Activated naive CD8-positive, alpha-beta T cell (primary cell): Measurements from ENCODE around the gene NOL4L.
"Not testable (repeated sequence)": the region's sequence is repeated elsewhere in the genome, so short reads cannot be mapped to it uniquely, and the experiment has no call there.

Source experiments
- H3K27ac Mint-ChIP-seq: one replicate; pipeline ENCODE4 v1.8.0; 2021; ENCODE audit warnings: mixed read lengths
- H3K27me3 Mint-ChIP-seq: one replicate; pipeline ENCODE4 v1.8.0; 2021; ENCODE audit warnings: mixed read lengths
- H3K36me3 Mint-ChIP-seq: one replicate; pipeline ENCODE4 v1.8.0; 2021; ENCODE audit warnings: mixed read lengths
- H3K4me1 Mint-ChIP-seq: one replicate; pipeline ENCODE4 v1.8.0; 2021; ENCODE audit warnings: low read depth, mixed read lengths
- H3K4me3 Mint-ChIP-seq: one replicate; pipeline ENCODE4 v1.8.0; 2021; ENCODE audit warnings: mild to moderate bottlenecking, mixed read lengths
- H3K9me3 Mint-ChIP-seq: one replicate; pipeline ENCODE4 v1.8.0; 2021; ENCODE audit warnings: low read depth, mixed read lengths

NOL4L gene

GRCh38 chr20:32607727-32608663 lies 22.9 kb upstream of the NOL4L start:
- no peak overlapping the region for H3K27ac Mint-ChIP-seq
- no peaks in the 10 kb centered on the region for H3K36me3 Mint-ChIP-seq
- H3K4me1 Mint-ChIP-seq: peaks cover 17% of the 10 kb centered on the region
- H3K27me3 Mint-ChIP-seq: no peaks in the 10 kb centered on the region
- H3K9me3 Mint-ChIP-seq: no peaks in the 10 kb centered on the region
- no peak overlapping the region for H3K4me3 Mint-ChIP-seq

- Mint-ChIP-seq H3K4me3 (no peak overlapping the region), H3K36me3 (no peaks in the 10 kb centered on the region), H3K4me1 (peaks cover 17% of the 10 kb centered on the region), H3K9me3 (no peaks in the 10 kb centered on the region), H3K27me3 (no peaks in the 10 kb centered on the region), H3K27ac (no peak overlapping the region)
Observed at GRCh38 chr20:32607324-32607723, 22.2 kb upstream of the NOL4L start.

- Mint-ChIP-seq H3K27ac (no peak overlapping the region), H3K27me3 (no peaks in the 10 kb centered on the region), H3K4me3 (no peak overlapping the region), H3K36me3 (no peaks in the 10 kb centered on the region), H3K9me3 (no peaks in the 10 kb centered on the region), H3K4me1 (peaks cover 16% of the 10 kb centered on the region)
Observed at GRCh38 chr20:32606790-32607189, 21.7 kb upstream of the NOL4L start.

- Mint-ChIP-seq H3K36me3 (no peaks in the 10 kb centered on the region), H3K27me3 (no peaks in the 10 kb centered on the region), H3K27ac (no peak overlapping the region), H3K4me1 (peaks cover 9% of the 10 kb centered on the region), H3K4me3 (no peak overlapping the region), H3K9me3 (no peaks in the 10 kb centered on the region)
Observed at GRCh38 chr20:32606107-32606506, 21.0 kb upstream of the NOL4L start.

- no peak overlapping the region for H3K27ac Mint-ChIP-seq
- peaks cover 5% of the 10 kb centered on the region for H3K4me1 Mint-ChIP-seq
- no peaks in the 10 kb centered on the region for H3K36me3 Mint-ChIP-seq
- no peak overlapping the region for H3K4me3 Mint-ChIP-seq
- H3K9me3 Mint-ChIP-seq: no peaks in the 10 kb centered on the region
- H3K27me3 Mint-ChIP-seq: no peaks in the 10 kb centered on the region
Observed at GRCh38 chr20:32605167-32605656, 20.1 kb upstream of the NOL4L start.

- H3K27me3 Mint-ChIP-seq: no peaks in the 10 kb centered on the region
- H3K4me3 Mint-ChIP-seq: no peak overlapping the region
- no peaks in the 10 kb centered on the region for H3K9me3 Mint-ChIP-seq
- no peaks in the 10 kb centered on the region for H3K36me3 Mint-ChIP-seq
- H3K4me1 Mint-ChIP-seq: no peaks in the 10 kb centered on the region
- no peak overlapping the region for H3K27ac Mint-ChIP-seq
Observed at GRCh38 chr20:32603046-32603726, 18.1 kb upstream of the NOL4L start.

- Mint-ChIP-seq H3K27me3 (no peaks in the 10 kb centered on the region), H3K36me3 (no peaks in the 10 kb centered on the region), H3K4me1 (no peaks in the 10 kb centered on the region), H3K4me3 (no peak overlapping the region), H3K9me3 (no peaks in the 10 kb centered on the region), H3K27ac (no peak overlapping the region)
Observed at GRCh38 chr20:32602273-32602672, 17.1 kb upstream of the NOL4L start.

- Mint-ChIP-seq H3K36me3 (no peaks in the 10 kb centered on the region), H3K9me3 (no peaks in the 10 kb centered on the region), H3K27me3 (no peaks in the 10 kb centered on the region), H3K27ac (no peak overlapping the region), H3K4me3 (no peak overlapping the region), H3K4me1 (no peaks in the 10 kb centered on the region)
Observed at GRCh38 chr20:32600681-32601237, 15.6 kb upstream of the NOL4L start.

GRCh38 chr20:32599783-32600340 lies 14.7 kb upstream of the NOL4L start:
- Mint-ChIP-seq H3K9me3 (no peaks in the 10 kb centered on the region), H3K4me1 (no peaks in the 10 kb centered on the region), H3K36me3 (no peaks in the 10 kb centered on the region), H3K27me3 (no peaks in the 10 kb centered on the region), H3K4me3 (no peak overlapping the region), H3K27ac (no peak overlapping the region)

- H3K36me3 Mint-ChIP-seq: no peaks in the 10 kb centered on the region
- H3K27ac Mint-ChIP-seq: no peak overlapping the region
- no peaks in the 10 kb centered on the region for H3K4me1 Mint-ChIP-seq
- no peaks in the 10 kb centered on the region for H3K27me3 Mint-ChIP-seq
- no peak overlapping the region for H3K4me3 Mint-ChIP-seq
- no peaks in the 10 kb centered on the region for H3K9me3 Mint-ChIP-seq
Observed at GRCh38 chr20:32598606-32599005, 13.5 kb upstream of the NOL4L start.

GRCh38 chr20:32597714-32598113 lies 12.6 kb upstream of the NOL4L start:
- H3K9me3 Mint-ChIP-seq: no peaks in the 10 kb centered on the region
- H3K27me3 Mint-ChIP-seq: no peaks in the 10 kb centered on the region
- H3K4me3 Mint-ChIP-seq: no peak overlapping the region
- H3K4me1 Mint-ChIP-seq: no peaks in the 10 kb centered on the region
- no peak overlapping the region for H3K27ac Mint-ChIP-seq
- H3K36me3 Mint-ChIP-seq: no peaks in the 10 kb centered on the region

GRCh38 chr20:32596681-32597252 lies 11.6 kb upstream of the NOL4L start:
- H3K27me3 Mint-ChIP-seq: no peaks in the 10 kb centered on the region
- H3K9me3 Mint-ChIP-seq: no peaks in the 10 kb centered on the region
- no peak overlapping the region for H3K4me3 Mint-ChIP-seq
- H3K4me1 Mint-ChIP-seq: no peaks in the 10 kb centered on the region
- H3K36me3 Mint-ChIP-seq: no peaks in the 10 kb centered on the region
- no peak overlapping the region for H3K27ac Mint-ChIP-seq

- Mint-ChIP-seq H3K27ac (no peak overlapping the region), H3K27me3 (no peaks in the 10 kb centered on the region), H3K4me3 (no peak overlapping the region), H3K4me1 (no peaks in the 10 kb centered on the region), H3K9me3 (no peaks in the 10 kb centered on the region), H3K36me3 (no peaks in the 10 kb centered on the region)
Observed at GRCh38 chr20:32595143-32595542, 10.0 kb upstream of the NOL4L start.

- not testable (repeated sequence) for H3K4me3 Mint-ChIP-seq, H3K27me3 Mint-ChIP-seq, H3K27ac Mint-ChIP-seq, H3K9me3 Mint-ChIP-seq, H3K36me3 Mint-ChIP-seq, H3K4me1 Mint-ChIP-seq
Observed at GRCh38 chr20:32594669-32595068, 9.5 kb upstream of the NOL4L start.

GRCh38 chr20:32594204-32594603 lies 9.1 kb upstream of the NOL4L start:
- no peak overlapping the region for H3K27ac Mint-ChIP-seq
- no peaks in the 10 kb centered on the region for H3K27me3 Mint-ChIP-seq
- H3K9me3 Mint-ChIP-seq: no peaks in the 10 kb centered on the region
- no peaks in the 10 kb centered on the region for H3K4me1 Mint-ChIP-seq
- H3K36me3 Mint-ChIP-seq: no peaks in the 10 kb centered on the region
- H3K4me3 Mint-ChIP-seq: no peak overlapping the region
